WI38 (cell line): ENCODE measurements around the gene MAGI1.

Experiments used
- H3K4me3 ChIP-seq: 2 replicates; pipeline ENCODE4 v1.5.1; 2011; ENCODE audit warnings: low read depth, mild to moderate bottlenecking, control low read depth, low read length
- TF ChIP-seq, protein P1 (sequence below): IDR thresholded peaks from 2 replicates; pipeline ENCODE4 v1.5.1; 2012; ENCODE audit warnings: low read depth, mild to moderate bottlenecking, control low read depth, low read length

Gene MAGI1

DNA sequence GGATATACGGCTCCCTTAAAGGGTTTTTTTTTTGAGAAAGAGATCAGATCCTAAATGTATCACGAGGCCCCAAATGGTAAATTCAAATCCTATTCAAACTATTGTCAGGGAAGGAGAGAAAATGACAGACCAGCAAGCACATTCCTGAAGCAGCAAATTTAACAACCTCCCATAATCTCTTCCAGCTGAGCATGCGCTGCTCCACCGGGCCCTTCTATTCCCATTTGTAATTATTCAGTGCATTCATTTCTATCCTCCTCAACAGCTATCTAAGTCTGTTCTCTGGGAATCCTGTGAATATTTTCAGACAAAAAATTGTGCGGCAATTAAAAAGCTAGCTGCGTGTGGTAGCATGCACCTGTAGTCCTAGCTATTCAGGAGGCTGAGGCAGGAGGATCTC lies 43.2 kb downstream of the MAGI1 start:
- no peak overlapping the region for H3K4me3 ChIP-seq
- TF ChIP-seq, protein P1, sequence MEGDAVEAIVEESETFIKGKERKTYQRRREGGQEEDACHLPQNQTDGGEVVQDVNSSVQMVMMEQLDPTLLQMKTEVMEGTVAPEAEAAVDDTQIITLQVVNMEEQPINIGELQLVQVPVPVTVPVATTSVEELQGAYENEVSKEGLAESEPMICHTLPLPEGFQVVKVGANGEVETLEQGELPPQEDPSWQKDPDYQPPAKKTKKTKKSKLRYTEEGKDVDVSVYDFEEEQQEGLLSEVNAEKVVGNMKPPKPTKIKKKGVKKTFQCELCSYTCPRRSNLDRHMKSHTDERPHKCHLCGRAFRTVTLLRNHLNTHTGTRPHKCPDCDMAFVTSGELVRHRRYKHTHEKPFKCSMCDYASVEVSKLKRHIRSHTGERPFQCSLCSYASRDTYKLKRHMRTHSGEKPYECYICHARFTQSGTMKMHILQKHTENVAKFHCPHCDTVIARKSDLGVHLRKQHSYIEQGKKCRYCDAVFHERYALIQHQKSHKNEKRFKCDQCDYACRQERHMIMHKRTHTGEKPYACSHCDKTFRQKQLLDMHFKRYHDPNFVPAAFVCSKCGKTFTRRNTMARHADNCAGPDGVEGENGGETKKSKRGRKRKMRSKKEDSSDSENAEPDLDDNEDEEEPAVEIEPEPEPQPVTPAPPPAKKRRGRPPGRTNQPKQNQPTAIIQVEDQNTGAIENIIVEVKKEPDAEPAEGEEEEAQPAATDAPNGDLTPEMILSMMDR, result no peak

DNA sequence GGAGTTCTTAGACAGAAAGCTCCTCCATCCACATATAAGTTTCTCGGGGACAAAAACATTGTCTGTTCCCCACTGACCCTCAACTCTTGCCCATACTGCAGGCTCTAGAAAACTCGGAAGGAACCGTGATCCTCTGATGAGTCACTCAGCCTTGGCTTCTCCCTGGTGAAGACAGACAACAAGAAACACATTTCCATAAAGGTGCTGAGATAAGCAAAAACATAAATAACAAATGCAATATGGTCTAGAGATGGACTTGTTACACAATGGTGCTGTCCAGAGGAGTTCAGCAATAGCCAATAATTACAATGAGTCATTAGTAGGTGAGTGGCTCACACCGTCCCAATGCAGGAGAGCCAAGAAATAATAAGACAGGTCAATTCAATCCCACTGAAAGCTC lies 43.7 kb downstream of the MAGI1 start:
- TF ChIP-seq, protein P1, result no peak

DNA sequence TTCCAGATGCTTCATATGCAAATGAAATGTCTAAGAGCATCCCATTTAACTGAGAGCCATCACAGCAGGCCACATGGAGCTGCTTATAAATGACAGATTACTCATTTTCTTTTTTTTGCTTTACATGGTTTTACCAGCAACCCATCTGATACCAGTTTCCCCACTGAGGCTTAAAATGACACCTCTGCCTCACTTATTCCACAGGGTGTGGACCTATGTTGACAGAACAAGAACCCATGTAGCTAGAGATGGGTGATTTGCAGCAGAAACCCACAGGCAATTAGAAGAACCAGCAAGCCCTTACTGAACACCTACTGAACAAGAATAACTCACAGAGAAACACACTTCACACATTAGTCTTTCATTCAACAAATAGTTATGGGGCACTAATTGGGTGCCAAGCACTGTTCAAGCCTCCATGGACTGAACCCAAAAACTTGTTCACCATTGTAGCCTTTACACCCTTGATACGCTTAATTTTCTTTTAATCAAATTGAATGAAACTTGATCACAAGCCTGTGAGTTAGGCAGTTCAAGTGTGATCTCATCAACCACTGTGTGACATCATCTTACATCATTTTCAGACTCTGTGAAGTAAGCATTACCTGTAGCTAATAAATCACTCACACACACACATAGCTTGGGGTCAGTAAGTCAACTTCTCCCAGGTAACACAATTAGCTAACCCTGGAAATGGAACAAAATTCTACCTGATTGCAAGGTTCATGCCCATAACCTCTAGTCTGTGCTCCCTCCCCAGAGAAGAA lies 45.4 kb downstream of the MAGI1 start:
- TF ChIP-seq, protein P1, result no peak
- no peak overlapping the region for H3K4me3 ChIP-seq

More for the DNA sequence above, 43.7 kb downstream of the MAGI1 start:
- no peak overlapping the region for H3K4me3 ChIP-seq

DNA sequence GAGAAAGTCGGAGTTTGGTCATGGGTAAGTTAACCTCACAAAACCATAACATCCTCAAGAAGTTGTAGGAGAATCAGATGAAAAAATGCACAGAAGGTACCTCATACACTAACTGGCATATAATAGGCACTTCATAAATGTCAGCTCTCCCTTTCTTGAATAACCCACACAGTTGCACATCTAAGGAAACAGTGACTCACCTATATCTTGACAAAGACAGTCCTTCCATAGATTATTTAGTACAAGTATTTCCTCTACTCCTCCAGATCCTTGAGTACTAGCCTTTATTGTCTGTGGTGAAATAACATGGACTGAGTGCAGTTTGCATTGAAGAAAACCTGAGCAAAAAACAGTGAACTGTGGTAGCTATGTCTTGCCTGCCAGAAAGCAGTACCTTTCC lies 46.6 kb downstream of the MAGI1 start:
- no peak overlapping the region for H3K4me3 ChIP-seq
- TF ChIP-seq, protein P1, result no peak

DNA sequence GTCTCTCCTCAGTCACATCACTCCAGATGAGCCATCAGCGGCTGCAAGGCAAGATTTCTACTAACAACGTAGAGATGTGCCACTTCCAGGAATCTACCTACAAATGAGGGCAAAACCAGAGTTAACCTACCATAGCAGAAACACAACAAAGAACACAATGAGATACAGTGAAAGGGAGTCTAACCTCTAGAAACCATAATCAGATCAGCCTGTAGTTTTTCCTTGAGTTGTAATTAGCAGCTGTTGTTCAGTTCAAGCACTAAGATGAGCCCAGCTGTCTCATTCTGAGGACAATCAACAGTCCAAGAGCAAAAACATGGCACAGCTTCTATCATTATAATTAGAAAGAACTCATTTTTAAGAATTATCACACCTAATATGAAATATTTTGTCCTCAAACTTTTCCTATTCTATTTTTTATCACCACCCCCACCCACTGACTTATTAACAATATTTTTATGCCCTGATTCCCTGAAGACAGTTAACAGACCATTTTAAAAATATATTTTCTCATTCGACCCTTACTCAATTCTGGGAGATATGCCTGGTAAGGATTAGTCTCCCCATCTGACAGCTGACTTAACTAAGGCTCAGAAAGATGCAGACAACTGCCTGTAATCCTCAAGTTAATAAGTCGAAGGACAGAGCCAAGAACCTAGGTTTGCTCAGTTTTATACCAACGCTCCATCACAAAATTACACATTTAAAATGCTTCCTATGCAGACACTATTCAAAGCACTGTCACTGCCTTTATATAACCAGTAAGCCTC lies 50.1 kb downstream of the MAGI1 start:
- no peak overlapping the region for H3K4me3 ChIP-seq
- TF ChIP-seq, protein P1, result no peak

DNA sequence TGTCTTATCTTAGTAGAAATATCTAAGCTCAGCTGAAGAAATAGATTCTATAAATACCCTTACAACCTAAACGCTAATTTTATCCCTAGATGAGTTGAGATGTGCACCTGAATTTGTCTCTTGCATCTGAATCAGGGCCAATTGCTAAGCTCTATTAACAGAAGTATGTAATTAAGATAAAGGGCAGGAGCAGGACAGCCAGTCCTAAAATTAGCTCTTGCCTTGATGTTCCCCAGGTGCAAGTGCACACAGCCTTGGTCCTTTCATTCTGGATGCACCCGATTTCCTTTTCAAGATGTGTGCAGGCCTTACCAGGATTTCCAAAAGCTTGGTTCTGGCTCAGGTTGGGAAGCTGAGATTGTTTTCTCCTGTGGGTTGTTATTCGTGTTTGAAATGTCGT lies 52.4 kb downstream of the MAGI1 start:
- TF ChIP-seq, protein P1, result no peak
- H3K4me3 ChIP-seq, result no peak overlapping the region

DNA sequence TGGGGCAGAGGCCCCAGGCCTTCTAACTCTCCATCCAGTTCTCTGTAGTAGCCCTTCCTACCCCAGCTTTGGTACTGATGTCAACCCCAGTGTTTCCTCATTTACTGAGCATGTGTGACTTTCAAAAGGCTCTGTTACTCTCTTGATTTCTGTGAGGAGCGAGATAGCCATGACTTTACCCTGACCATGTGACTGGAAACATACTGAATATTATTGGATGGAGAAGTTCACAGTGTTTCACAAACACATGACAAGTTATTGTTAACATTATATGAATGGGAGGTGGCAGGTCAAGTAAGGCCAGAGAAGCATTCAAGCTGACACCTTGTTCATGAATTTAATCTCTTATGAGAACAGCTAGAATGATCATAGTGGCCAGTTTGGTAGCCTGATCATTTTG lies 53.7 kb downstream of the MAGI1 start:
- no peak overlapping the region for H3K4me3 ChIP-seq
- TF ChIP-seq, protein P1, result no peak
